GM12873 (cell line): ENCODE measurements around the gene YIPF2.

Experiments used
- CTCF ChIP-seq: IDR thresholded peaks from 2 replicates; pipeline ENCODE4 v1.5.1; 2012; ENCODE audit warnings: low read depth, mild to moderate bottlenecking, moderate library complexity, low read length, control low read depth; ENCODE audit not compliant: insufficient read depth; ENCODE audit errors: missing control alignments

Gene YIPF2

GRCh38 chr19:10895363-10895762 is 33.1 kb downstream of the YIPF2 start:
- TF ChIP-seq CTCF: no peak

- no peak for TF ChIP-seq CTCF
Measured at GRCh38 chr19:10894911-10895213, 33.6 kb downstream of the YIPF2 start.

GRCh38 chr19:10892256-10892655 is 36.2 kb downstream of the YIPF2 start:
- TF ChIP-seq CTCF: no peak

GRCh38 chr19:10891405-10892086 is 36.9 kb downstream of the YIPF2 start:
- no peak for TF ChIP-seq CTCF

- TF ChIP-seq CTCF: no peak
Measured at GRCh38 chr19:10889880-10890279, 38.6 kb downstream of the YIPF2 start.

- TF ChIP-seq CTCF: no peak
Measured at GRCh38 chr19:10888421-10888866, 40.0 kb downstream of the YIPF2 start.

GRCh38 chr19:10887616-10888367 is 40.6 kb downstream of the YIPF2 start:
- no peak for TF ChIP-seq CTCF
